Measurements from ENCODE around the gene FHDC1.

Gene FHDC1

DNA sequence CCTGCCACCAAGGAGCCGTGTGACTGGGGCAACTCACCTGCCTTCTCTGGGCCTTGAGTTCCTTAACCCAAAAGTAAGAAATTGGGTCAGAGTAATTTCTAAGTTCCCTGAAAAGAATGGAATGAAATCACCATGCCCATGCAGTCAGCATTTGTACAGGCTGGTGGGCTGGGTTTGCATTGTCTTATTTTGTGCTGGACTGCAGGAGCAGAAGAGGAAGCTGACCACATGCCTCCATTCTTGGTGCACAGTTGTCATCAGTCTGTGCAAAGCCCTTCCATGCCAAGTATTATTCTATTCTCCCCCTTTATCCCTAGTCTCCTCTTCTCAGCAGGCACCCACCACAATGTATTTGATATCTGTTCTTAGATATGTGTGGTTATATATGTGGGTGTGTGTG lies 56.3 kb downstream of the FHDC1 start:
- Mint-ChIP-seq H3K27ac (no peak overlapping the region), H3K4me3 (no peak overlapping the region), H3K36me3 (no peaks in the 10 kb centered on the region), H3K9me3 (ENCODE audit: low read depth) (no peaks in the 10 kb centered on the region), H3K4me1 (ENCODE audit: low read depth) (no peaks in the 10 kb centered on the region), H3K27me3 (no peaks in the 10 kb centered on the region)

DNA sequence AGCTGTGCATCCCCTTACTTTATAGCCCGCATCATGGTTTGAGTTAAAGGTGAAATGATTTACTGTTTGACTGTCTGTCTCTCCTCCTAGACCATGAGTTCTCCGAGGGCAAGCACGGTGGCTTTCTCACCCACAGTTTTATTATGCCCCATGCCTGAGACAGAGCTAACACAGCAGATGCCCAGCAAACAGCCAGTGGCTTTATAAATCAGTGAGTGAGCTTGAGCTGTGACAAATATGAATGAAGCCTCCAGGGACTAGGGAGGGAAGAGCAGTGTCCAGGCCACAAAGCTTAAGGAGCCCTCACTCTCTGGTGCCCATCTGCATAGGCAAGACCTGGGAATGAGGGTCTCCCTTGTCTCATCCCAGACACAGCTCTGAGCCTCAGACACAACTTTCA lies 57.9 kb downstream of the FHDC1 start:
- Mint-ChIP-seq H3K4me1 (ENCODE audit: low read depth) (no peaks in the 10 kb centered on the region), H3K27me3 (peaks cover 2% of the 10 kb centered on the region), H3K9me3 (ENCODE audit: low read depth) (no peaks in the 10 kb centered on the region), H3K36me3 (no peaks in the 10 kb centered on the region), H3K27ac (no peak overlapping the region), H3K4me3 (no peak overlapping the region)

DNA sequence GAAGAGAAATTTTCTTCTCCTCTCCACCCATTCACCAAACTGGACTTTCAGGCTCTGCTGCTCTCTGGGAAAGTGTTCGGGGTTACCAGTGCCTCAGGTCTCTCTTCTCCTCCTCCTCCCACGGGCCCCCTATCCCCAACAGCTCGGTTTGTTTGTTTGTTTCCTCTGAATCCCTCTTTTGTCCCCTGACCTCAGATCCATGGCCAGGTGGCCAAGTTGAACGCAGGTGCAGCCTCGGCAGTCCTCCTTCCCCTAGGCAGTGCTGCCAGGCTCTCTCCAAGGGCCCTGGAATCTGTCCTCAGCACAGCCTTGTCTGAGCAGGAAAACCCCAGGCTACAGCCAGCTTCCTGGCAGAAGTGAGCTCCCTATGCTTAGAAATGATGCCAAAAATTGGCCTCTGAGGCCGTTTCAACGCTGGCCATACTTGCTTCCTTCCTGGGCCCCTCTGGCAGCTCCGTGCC lies 60.0 kb downstream of the FHDC1 start:
- peaks cover 2% of the 10 kb centered on the region for H3K27me3 Mint-ChIP-seq
- no peak overlapping the region for H3K4me3 Mint-ChIP-seq
- H3K9me3 Mint-ChIP-seq (ENCODE audit: low read depth) = no peaks in the 10 kb centered on the region
- no peaks in the 10 kb centered on the region for H3K36me3 Mint-ChIP-seq
- H3K27ac Mint-ChIP-seq = no peak overlapping the region
- no peaks in the 10 kb centered on the region for H3K4me1 Mint-ChIP-seq (ENCODE audit: low read depth)

DNA sequence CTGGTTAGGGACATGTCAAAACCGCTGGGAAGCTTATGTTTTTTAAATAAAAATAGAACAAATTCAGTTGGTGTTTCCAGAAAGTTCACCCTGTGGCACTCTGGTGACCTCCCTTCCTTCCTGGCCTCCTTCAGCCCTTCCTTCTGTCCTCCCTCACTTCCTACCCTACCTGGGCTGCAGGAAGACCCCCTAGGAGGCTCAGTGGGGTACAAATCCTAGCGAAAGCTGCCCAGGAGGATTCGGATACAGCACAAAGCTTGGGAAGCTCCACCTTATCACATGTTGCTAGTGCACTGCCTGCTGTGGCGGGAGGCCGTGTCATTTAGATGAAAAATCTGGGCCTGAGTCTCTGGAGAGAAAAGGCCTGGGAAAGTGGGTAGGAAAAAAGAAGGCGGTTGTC lies 60.5 kb downstream of the FHDC1 start:
- no peak overlapping the region for H3K27ac Mint-ChIP-seq
- no peak overlapping the region for H3K4me3 Mint-ChIP-seq
- no peaks in the 10 kb centered on the region for H3K9me3 Mint-ChIP-seq (ENCODE audit: low read depth)
- no peaks in the 10 kb centered on the region for H3K36me3 Mint-ChIP-seq
- peaks cover 2% of the 10 kb centered on the region for H3K27me3 Mint-ChIP-seq
- H3K4me1 Mint-ChIP-seq (ENCODE audit: low read depth) = no peaks in the 10 kb centered on the region

DNA sequence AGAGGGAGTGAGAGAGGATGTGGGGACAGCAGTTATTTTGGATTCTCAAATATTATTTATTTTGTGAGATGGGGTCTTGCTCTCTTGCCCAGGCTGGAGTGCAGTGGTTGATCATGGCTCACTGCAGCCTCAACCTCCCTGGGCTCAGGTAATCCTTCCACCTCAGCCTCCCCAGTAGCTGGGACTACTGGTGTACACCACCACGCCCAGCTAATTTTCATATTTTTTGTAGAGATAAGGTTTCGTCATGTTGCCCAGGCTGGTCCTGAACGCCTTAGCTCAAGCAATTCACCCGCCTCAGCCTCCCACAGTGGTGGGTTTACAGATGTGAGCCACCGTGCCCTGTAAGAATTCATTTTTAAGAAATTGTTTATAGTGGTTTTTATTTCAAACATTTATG lies 61.2 kb downstream of the FHDC1 start:
- Mint-ChIP-seq H3K4me3 (no peak overlapping the region), H3K27me3 (peaks cover 2% of the 10 kb centered on the region), H3K4me1 (ENCODE audit: low read depth) (no peaks in the 10 kb centered on the region), H3K9me3 (ENCODE audit: low read depth) (no peaks in the 10 kb centered on the region), H3K36me3 (no peaks in the 10 kb centered on the region), H3K27ac (no peak overlapping the region)

DNA sequence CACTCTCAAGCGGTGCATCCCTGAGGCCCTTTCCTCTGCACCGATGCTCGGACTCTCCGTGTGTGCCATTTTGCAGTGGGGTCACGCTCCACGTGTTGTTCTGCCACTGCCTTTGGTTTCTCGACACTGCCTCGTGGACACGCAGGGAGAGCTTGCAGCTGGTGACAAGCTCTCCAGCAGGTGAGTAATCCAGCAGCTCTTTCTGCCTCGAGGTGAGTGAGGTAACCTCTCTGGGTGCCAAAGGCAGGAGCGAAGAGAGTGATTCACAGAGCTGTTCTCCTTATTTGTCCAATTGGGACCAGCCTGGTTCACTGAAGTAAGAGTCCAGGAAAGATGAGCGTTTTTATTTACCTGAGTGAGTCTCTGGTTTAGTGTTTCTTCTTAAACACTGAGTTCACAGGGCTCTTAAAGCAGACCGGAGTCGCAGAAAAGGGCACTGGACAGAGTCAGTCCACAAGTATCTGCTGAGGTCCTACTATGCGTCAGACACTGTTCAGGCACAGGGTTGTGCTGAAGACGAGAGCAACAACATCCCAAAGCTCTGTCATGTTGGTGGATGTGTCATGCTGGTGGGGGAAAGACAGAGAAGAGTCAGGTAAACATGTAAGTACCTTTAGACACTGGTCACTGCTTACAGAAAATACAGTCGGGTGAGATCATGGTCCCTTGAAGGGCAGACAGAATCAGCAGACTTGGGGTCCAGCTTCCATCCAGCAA lies 61.8 kb downstream of the FHDC1 start:
- H3K27me3 Mint-ChIP-seq = peaks cover 2% of the 10 kb centered on the region
- H3K4me3 Mint-ChIP-seq = no peak overlapping the region
- H3K9me3 Mint-ChIP-seq (ENCODE audit: low read depth) = no peaks in the 10 kb centered on the region
- H3K36me3 Mint-ChIP-seq = no peaks in the 10 kb centered on the region
- no peak overlapping the region for H3K27ac Mint-ChIP-seq
- no peaks in the 10 kb centered on the region for H3K4me1 Mint-ChIP-seq (ENCODE audit: low read depth)

DNA sequence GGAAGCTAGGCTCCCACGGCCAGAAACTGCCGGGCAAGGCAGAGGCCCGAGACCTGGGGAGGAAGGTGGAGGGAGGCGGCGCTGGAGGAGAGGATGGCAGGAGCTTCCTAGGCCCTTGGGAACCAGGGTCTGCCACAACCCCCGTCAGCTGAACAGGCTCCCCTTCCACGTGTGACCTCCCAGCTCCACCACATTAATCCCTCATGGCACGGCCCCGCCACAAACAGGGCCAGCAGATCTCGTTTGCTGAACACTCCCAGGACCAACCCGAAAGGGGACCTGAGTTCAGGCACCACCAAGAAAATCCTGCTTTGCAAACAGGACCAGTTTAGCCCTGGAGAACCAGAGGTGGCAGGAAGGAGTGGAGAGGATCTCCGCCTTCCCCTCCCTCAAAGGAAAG lies 62.7 kb downstream of the FHDC1 start:
- H3K4me1 Mint-ChIP-seq (ENCODE audit: low read depth) = no peaks in the 10 kb centered on the region
- H3K36me3 Mint-ChIP-seq = no peaks in the 10 kb centered on the region
- H3K4me3 Mint-ChIP-seq = no peak overlapping the region
- peaks cover 2% of the 10 kb centered on the region for H3K27me3 Mint-ChIP-seq
- no peaks in the 10 kb centered on the region for H3K9me3 Mint-ChIP-seq (ENCODE audit: low read depth)
- H3K27ac Mint-ChIP-seq = no peak overlapping the region

DNA sequence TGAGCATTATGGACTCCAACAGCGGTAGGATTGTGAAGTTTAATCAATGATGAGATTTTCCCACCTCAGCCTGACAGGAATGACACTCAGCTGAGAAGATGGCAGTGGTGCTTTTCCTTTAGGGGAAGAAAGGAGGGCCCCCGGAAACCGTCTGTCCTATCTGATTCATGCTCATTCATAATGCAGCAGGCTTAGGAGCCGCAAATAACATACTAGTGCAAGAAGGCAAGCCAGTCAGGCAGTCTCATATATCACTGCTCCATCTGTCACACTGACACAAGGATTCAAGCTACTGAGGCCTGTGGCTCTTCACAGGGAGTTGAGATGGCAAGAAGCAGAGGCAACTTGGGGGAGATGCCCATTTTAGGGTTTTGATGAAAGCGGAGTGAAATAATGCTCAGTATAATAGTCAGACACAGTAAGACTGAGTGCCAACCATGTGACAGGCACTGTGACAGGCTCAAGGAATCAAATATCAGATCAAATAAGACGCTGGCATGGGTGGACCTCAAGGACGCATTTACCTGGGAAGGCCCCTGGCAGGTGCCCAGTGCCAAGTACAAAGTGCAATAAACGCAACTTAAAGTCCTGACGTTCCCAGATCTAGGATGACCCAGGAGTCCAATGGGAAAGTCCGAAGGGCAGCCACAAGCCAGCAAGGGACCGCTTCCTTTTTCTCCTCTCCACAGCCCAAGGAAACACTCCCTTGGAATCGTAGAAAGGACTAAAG lies 63.4 kb downstream of the FHDC1 start:
- Mint-ChIP-seq H3K4me1 (ENCODE audit: low read depth) (no peaks in the 10 kb centered on the region), H3K27me3 (peaks cover 2% of the 10 kb centered on the region), H3K9me3 (ENCODE audit: low read depth) (no peaks in the 10 kb centered on the region), H3K36me3 (no peaks in the 10 kb centered on the region), H3K4me3 (no peak overlapping the region), H3K27ac (no peak overlapping the region)

DNA sequence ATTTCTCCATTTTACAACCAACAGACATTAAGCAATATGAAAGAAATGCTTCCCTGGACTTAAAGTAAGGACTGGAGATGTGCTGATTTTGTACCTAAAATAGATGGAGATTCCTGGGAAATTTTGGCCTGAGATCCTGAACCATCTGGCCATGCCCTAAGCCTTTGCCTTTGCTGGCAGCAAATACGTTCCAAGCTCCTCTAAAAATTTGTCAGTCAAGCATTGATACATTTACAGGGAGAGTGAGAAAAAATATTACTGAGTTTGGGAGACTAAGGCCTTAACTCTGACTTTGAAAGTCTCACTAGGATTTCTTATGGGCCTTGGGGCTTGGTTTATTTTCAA lies 63.9 kb downstream of the FHDC1 start:
- no peak overlapping the region for H3K27ac Mint-ChIP-seq
- no peaks in the 10 kb centered on the region for H3K36me3 Mint-ChIP-seq
- H3K27me3 Mint-ChIP-seq = peaks cover 2% of the 10 kb centered on the region
- H3K4me1 Mint-ChIP-seq (ENCODE audit: low read depth) = no peaks in the 10 kb centered on the region
- no peak overlapping the region for H3K4me3 Mint-ChIP-seq
- no peaks in the 10 kb centered on the region for H3K9me3 Mint-ChIP-seq (ENCODE audit: low read depth)

DNA sequence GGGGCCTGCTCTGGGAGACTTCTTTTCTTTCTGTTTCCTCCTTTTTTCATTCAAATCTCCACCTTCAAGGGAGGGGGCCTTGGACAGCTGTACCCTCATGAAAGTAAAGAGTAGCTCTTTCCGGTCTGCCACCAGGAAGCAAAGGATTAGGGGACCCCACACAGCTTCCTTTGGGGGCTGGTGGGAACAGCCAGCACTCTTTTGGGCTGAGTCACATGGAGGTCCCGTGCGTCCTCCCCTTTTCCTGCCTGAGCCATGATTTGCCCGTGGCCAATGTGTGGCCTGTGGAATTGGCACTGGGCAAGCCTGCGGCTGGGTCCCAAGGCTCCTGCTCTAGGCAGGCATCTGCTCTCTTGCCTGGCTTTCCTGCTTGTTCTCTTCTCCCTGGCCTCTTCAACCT lies 65.5 kb downstream of the FHDC1 start:
- no peak overlapping the region for H3K27ac Mint-ChIP-seq
- no peaks in the 10 kb centered on the region for H3K36me3 Mint-ChIP-seq
- H3K27me3 Mint-ChIP-seq = peaks cover 2% of the 10 kb centered on the region
- H3K9me3 Mint-ChIP-seq (ENCODE audit: low read depth) = no peaks in the 10 kb centered on the region
- no peak overlapping the region for H3K4me3 Mint-ChIP-seq
- no peaks in the 10 kb centered on the region for H3K4me1 Mint-ChIP-seq (ENCODE audit: low read depth)

DNA sequence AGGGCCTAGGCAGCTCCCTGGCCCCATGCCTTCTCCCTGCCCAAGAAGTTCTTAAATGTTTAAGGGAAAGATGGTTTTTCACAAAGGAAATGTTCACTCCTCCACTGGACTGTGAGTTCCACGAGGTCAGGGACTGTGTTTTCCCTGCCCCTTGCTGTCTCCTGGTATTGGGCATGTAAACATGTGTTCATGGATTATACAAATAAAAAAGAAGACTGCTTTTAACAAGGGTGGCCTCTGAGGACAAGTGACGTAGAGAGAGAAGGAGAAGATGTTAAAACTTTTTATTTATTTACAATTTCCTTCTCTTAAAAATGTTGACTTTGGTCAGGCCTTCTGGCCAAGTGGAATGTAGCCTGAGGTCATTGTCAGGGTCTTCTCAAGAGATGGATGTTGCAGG lies 66.0 kb downstream of the FHDC1 start:
- no peaks in the 10 kb centered on the region for H3K9me3 Mint-ChIP-seq (ENCODE audit: low read depth)
- peaks cover 2% of the 10 kb centered on the region for H3K27me3 Mint-ChIP-seq
- no peak overlapping the region for H3K4me3 Mint-ChIP-seq
- H3K4me1 Mint-ChIP-seq (ENCODE audit: low read depth) = no peaks in the 10 kb centered on the region
- no peaks in the 10 kb centered on the region for H3K36me3 Mint-ChIP-seq
- no peak overlapping the region for H3K27ac Mint-ChIP-seq

DNA sequence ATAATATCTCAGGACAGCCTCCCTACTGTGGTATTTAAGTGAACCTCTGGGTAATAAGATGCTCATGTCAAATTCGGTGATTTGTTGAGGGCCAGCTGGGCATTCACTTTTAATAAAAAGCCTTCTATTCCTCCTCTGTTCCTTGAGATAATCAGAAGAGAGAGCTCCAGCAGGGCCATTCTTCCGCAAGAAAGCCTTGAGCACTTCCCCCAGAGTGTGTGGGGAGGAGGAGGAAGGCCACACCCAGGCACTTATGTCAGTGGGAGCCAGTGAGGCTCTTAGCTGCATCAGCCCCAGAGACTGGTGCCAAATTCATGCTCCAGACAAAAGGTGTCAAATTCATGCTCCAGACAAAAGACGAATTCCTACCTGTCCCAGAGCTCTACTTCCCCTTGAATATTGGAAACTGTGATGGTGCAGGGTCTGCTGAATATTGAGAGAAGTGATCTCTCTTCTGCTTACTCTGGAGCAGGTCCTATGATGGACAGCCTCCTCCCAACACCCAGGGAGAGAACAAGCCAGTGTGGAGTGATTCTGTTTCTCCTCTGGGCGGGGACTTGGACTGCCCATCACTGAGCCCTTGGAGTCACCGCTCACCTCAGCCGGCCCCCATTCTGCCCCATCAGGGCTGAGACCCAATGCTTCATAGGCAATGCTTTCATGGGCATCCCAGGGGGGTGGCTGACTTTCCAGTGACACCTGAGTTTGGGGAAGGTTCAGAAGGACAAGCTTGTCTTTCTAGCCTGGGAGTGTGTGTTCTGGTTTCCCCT lies 68.1 kb downstream of the FHDC1 start:
- Mint-ChIP-seq H3K36me3 (no peaks in the 10 kb centered on the region), H3K27me3 (no peaks in the 10 kb centered on the region), H3K4me3 (no peak overlapping the region), H3K27ac (no peak overlapping the region), H3K9me3 (ENCODE audit: low read depth) (no peaks in the 10 kb centered on the region), H3K4me1 (ENCODE audit: low read depth) (no peaks in the 10 kb centered on the region)

DNA sequence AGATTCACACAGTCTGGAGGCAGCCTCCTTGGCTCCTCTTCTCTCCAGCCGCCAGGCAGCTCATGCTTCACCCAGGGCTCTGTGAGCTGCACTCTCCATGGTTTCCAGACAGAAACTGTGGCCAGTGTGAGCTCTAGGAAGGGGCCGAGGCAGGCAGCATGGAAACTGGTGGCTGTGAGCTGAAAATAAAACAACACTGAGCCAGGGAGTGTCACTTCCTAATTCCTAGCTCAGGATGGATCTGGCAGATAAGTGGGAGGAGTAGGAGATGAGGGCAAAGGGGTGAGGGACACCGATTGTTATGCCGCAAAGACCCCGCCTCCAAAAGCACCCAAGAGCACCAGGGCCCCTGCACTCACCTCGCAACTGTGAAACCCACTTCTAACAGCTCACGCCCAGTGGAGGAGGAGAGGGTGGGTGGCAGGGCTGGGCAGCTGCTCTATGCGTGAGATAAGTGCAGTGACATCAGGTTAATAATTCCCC lies 69.8 kb downstream of the FHDC1 start:
- no peak overlapping the region for H3K27ac Mint-ChIP-seq

DNA sequence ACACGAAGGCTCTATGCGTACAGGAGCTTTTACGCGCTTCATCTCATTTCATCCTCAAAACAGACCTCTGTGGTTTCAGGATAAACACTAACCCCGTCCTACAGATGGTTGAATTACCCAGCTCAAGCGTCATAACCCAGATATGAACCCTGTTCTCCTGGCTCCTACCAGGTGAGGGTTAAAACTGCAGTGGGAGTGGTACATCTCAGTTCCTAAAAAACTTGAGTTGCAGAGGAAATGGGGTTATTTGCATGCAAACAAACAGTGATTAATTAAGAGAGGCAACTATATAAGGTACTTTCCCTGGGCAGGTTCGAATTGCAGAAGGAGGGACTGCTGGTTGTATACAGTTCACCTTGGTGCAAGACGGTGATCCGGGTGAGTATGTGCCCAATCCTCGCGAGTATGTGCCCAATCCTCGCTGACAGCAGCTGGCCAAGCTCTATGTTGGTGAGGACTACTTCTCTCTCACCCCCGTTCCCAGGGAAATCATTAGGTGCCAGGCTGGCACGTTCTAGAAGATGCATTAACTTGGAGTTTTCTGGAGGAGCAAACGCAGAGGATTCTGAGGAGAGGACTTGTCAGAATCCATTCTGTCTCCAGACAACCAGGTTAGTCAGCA lies 72.6 kb downstream of the FHDC1 start:
- Mint-ChIP-seq H3K9me3 (ENCODE audit: low read depth) (no peaks in the 10 kb centered on the region), H3K36me3 (no peaks in the 10 kb centered on the region), H3K4me3 (no peak overlapping the region), H3K27ac (no peak overlapping the region), H3K27me3 (no peaks in the 10 kb centered on the region), H3K4me1 (ENCODE audit: low read depth) (no peaks in the 10 kb centered on the region)

More for the DNA sequence above, 69.8 kb downstream of the FHDC1 start:
- Mint-ChIP-seq H3K4me1 (ENCODE audit: low read depth) (no peaks in the 10 kb centered on the region), H3K27me3 (no peaks in the 10 kb centered on the region), H3K36me3 (no peaks in the 10 kb centered on the region), H3K4me3 (no peak overlapping the region), H3K9me3 (ENCODE audit: low read depth) (no peaks in the 10 kb centered on the region)

DNA sequence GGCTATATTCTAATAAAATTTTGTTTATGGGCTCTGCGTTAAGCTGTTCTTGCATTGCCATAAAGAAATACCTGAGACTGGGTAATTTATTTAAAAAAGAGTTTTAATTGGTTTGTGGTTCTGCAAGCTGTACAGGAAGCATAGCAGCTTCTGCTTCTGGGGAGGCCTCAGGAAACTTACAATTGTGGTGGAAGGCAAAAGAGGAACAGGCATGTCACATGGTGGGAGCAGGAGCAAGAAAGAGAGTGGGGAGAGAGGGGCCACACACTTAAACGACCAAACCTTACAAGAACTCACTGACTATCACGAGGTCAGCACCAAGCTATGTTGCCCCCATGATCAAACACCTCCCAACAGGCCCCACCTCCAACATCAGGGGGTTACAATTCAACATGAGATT lies 74.0 kb downstream of the FHDC1 start:
- H3K27ac Mint-ChIP-seq = no peak overlapping the region
- H3K4me1 Mint-ChIP-seq (ENCODE audit: low read depth) = no peaks in the 10 kb centered on the region
- no peaks in the 10 kb centered on the region for H3K27me3 Mint-ChIP-seq
- no peaks in the 10 kb centered on the region for H3K9me3 Mint-ChIP-seq (ENCODE audit: low read depth)
- no peaks in the 10 kb centered on the region for H3K36me3 Mint-ChIP-seq
- no peak overlapping the region for H3K4me3 Mint-ChIP-seq
